Gastrocnemius medialis (tissue), 4 donors: ENCODE measurements around the gene PTK7.

Source experiments
- POLR2A ChIP-seq, 2 donors: fragments of 450-650 bp; IDR thresholded peaks; one replicate each; pipeline ENCODE4 v1.6.1; 2017; ENCODE audit warnings: antibody characterized with exemption in 2 of 2, mild to moderate bottlenecking in 2 of 2, moderate library complexity in 2 of 2
- TF ChIP-seq, protein P1 (sequence below), 5 experiments: fragments of 450-650 bp in 3 of 5; fragments of 200-600 bp in 2 of 5; sonication (generic) in 2 of 5; IDR thresholded peaks in 4 of 5; conservative IDR thresholded peaks in 1 of 5; 1 replicate in 4 of 5; 2 replicates in 1 of 5; pipeline ENCODE4 v1.5.1; 2016 to 2019; ENCODE audit warnings: antibody characterized with exemption in 5 of 5, mild to moderate bottlenecking in 3 of 5, moderate library complexity in 3 of 5

- TF ChIP-seq POLR2A (IDR thresholded peaks at IDR 0.05) = no peak
- TF ChIP-seq, protein P1, sequence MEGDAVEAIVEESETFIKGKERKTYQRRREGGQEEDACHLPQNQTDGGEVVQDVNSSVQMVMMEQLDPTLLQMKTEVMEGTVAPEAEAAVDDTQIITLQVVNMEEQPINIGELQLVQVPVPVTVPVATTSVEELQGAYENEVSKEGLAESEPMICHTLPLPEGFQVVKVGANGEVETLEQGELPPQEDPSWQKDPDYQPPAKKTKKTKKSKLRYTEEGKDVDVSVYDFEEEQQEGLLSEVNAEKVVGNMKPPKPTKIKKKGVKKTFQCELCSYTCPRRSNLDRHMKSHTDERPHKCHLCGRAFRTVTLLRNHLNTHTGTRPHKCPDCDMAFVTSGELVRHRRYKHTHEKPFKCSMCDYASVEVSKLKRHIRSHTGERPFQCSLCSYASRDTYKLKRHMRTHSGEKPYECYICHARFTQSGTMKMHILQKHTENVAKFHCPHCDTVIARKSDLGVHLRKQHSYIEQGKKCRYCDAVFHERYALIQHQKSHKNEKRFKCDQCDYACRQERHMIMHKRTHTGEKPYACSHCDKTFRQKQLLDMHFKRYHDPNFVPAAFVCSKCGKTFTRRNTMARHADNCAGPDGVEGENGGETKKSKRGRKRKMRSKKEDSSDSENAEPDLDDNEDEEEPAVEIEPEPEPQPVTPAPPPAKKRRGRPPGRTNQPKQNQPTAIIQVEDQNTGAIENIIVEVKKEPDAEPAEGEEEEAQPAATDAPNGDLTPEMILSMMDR (IDR thresholded peaks at IDR 0.05 in 4 of 5, conservative IDR thresholded peaks at IDR 0.05 in 1 of 5) = no peak
Observed at GRCh38 chr6:43142101-43142500, 66.0 kb downstream of the PTK7 start.
